RKO (cell line): Measurements from ENCODE around the gene TBC1D10B.
A peak's percentile ranks its signal among the peaks of the same experiment; 100 is the strongest.
"Not testable (repeated sequence)": the region's sequence is repeated elsewhere in the genome, so short reads cannot be mapped to it uniquely, and the experiment has no call there.

Source experiments
- DNase-seq: peaks from one replicate; pipeline ENCODE4 v3.0.0-alpha.2; 2016; ENCODE audit warnings: low spot score

The TBC1D10B gene

GRCh38 chr16:30354423-30355143, 15.7 kb downstream of the TBC1D10B start:
- peak; percentile 46 for DNase-seq

- no peak for DNase-seq
These were observed 16.7 kb downstream of the TBC1D10B start for GRCh38 chr16:30353438-30354129.

DNA sequence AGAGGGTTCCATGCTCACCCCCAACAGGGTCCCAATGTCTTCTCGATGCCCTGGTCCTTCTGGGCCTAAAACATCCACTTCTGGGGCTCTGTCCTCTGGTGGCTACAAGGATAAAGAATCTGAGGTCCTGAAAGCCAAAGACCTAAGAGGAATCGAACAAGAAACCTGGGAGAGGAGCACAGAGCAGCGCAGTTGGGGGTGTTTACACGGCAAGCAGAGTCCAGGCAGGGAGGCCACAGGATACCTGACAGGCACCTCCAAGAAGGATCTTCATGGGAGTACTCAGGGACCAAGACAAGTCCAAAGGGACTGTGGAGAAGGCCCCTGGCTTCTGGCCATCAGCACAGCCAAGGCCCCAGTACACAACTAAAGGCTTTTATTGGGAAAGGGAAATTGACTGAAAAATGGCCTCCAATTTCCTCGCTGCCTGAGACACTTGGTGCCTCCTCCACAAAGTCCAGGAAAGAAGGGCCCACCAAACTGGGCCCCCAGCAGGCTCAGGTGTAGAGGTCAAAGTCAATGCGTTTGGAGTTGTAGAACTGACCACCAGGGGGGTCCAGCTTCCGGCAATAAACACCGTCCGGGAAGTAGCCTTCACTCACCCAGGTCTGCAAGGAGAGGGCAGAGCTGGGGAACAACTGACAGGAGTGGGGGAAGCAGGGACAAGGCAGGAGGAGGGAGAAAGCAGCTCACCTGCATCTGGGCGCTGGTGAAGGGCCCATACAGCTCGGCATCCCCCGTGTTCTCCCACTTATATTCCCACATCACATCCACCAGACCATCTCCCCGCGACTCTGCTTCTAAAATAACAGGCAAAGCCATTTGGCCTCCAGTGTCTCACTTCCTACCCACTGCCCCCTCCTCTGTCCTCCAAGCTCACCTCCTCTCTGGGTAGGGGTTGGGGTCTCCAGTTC, 17.5 kb downstream of the TBC1D10B start:
- peak; percentile 25 for DNase-seq

- DNase-seq, result peak; percentile 19
These were observed 18.5 kb downstream of the TBC1D10B start for GRCh38 chr16:30351586-30352419.

DNA sequence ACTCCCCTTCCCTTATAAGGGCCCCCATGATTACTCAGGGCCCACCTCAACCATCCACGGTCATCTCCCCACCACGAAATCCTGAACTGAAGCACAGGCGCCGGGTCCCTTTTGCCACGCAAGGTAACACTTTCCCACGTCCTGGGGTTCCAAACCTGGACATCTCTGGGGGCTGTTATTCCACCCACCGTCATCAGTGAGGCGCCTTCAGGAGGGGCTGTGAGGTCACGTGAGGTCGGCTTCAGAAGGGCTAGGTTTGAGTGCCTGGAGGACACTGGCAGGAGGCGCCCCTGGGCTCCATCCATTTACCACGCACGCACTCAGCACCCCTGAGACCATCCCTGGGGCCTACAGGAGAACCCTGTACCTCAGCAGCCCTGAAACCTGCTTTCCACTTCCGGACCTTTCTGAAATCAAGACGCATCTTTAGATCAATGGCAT, 19.3 kb downstream of the TBC1D10B start:
- no peak for DNase-seq

DNA sequence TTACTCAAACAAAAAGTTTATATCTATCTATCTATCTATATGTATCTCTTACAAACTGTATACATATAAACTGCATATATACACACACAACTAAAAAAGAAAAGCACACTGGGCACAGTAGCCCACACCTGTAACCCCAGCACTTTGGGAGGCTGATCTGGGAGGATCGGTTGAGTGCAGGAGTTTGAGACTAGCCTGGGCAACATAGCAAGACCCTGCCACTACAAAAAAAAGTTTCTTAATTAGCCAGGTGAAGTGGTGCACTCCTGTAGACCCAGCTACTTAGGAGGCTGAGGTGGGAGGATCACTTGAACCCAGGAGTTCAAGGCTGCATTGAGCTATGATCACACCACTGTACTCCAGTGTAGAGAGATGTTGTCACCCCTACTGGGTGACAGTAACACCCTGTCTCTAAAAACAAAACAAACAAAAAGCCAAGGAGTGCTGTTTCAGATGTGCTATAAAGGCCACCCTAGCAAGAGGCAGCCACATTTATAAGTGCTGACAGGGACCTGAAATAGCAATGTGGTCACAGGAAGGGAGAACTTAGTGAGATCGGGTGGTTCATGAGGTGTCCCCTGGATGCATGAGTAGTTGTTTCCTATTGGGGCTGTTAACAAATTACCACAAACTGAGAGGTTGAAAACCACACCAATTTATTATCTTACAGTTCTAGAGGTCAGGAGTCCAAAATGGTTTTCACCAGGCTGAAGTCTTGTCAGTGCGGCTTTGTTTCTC, 20.0 kb downstream of the TBC1D10B start:
- no peak for DNase-seq

DNA sequence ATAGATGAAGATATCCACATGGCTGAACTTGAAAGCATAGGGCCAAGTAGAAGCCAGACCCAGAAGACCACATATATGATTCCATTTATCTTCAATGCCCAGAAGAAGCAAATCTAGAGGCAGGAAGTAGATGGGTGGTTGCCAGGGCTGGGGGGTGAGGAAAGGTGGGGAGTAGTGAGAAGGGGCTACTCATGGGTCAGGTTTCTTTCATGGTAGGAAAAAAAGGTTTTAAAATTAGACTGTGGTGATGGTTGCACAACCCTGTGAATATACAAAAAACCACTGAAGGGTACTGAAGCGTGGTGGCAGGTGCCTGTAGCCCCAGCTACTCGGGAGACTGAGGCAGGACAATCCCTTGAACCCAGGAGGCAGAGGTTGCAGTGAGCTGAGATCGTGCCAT, 20.6 kb downstream of the TBC1D10B start:
- DNase-seq, result no peak

GRCh38 chr16:30348929-30349328, 21.4 kb downstream of the TBC1D10B start:
- DNase-seq, result no peak

DNA sequence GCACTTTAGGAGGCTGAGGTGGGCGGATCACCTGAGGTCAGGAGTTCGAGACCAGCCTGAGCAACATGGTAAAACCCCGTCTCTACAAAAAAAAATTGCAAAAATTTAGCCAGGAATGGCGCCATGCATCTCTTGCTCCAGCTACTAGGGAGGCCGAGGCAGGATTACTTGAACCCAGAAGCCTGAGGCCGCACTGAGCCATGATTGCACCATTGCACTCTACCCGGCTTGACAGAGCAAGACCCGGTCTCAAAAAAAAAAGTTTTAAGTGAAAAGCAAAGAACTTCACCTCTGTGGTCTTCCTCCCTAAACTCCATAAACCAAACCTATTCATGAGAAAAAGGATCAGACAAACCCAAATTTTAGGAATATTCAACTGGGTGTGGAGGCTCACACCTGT, 22.2 kb downstream of the TBC1D10B start:
- DNase-seq, result no peak

GRCh38 chr16:30346286-30346685, 24.0 kb downstream of the TBC1D10B start:
- DNase-seq, result no peak

DNA sequence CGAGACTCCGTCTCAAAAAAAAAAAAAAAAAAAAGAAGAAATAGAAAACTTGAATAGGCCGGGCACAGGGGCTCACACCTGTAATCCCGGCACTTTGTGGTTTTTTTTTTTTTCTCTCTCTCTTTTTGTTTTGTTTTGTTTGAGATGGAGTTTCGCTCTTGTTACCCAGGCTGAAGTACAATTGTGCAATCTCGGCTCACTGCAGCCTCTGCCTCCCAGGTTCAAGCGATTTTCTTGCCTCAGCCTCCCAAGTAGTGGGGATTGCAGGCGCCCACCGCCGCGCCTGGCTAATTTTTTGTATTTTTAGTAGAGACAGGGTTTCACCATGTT, 26.8 kb downstream of the TBC1D10B start:
- not testable (repeated sequence) for DNase-seq

DNA sequence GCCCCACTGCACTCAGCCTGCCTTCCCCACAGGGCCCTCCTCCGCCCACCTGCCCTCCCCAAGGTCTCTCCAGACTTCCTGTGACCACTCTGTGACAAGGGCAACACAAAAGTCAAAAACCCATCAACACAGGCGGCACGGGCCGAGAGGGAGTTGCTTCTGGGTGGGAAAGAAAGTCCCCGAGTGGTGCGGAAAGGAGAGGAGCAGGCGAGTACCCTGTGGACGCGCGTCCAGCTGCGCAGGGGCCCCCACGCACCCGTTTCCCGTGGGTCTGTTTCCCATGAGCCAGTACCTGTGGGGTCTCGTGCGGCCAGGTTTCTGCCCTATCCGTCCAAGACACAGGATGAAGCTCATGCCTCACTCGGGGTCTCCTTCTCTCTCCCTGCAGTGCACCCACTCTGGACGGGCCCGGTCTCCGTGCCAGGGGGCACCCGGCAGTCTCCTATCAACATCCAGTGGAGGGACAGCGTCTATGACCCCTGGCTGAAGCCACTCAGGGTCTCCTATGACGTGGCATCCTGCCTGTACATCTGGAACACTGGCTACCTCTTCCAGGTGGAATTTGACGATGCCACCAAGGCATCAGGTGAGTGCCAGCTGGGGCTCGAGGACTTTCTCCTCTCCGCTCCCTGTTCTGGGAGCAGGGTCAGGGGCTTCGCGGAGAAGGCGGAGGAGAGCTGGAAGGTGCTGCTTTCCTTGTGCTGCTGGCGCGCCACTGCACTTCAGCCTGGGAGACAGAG, 27.4 kb downstream of the TBC1D10B start:
- DNase-seq, result no peak

DNA sequence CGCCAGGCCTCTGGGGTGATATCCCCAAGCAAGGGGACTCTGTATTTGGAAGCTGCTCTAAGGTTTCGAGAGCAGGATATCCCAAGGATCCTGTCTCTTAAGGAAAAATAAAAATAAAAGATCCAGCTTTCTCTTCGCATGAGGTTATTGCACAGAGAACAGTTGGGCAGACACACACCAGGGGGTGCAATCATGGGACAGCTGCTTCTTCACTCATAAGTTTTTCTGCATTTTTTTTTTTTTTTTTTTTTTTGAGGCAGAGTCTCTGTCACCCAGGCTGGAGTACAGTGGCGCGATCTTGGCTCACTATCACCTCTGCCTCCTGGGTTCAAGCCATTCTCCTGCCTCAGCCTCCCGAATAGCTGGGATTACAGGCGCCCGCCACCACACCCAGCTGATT, 28.3 kb downstream of the TBC1D10B start:
- not testable (repeated sequence) for DNase-seq

GRCh38 chr16:30340621-30341020, 29.7 kb downstream of the TBC1D10B start:
- no peak for DNase-seq

GRCh38 chr16:30338715-30339114, 31.6 kb downstream of the TBC1D10B start:
- DNase-seq, result not testable (repeated sequence)

- DNase-seq, result not testable (repeated sequence)
These were observed 32.3 kb downstream of the TBC1D10B start for GRCh38 chr16:30337964-30338357.

- peak; percentile 51 for DNase-seq
These were observed 34.5 kb downstream of the TBC1D10B start for GRCh38 chr16:30335598-30336474.

DNA sequence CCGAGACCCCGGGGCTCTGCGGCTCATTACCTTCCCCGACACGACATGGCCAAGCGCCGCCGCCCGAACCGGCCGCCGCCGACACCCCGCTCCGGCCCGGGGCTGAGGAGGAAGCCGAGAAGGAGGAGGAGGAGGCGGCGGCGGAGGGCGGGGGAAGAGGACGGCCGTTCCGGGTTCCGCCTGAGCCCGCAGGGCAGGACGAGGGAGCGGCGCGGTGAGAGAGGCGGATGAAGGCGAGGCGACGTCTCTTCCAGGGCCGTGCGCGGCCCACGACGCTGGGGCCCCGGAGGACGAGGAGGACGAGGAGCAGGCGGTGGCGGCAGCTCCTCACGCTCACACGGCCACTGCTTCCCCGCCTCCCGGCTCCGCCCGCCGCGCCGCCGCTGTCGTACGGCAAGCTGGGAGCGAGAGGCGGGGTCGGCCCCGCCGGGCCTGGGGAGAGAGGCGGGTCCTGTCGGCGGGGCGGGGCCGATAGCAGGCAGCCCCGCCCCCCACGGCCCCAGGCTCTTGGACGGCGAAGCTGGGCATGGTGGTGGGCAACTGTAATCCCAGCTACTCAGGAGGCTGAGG, 35.2 kb downstream of the TBC1D10B start:
- DNase-seq, result peak; percentile 79

- peak; percentile 73 for DNase-seq
These were observed 35.8 kb downstream of the TBC1D10B start for GRCh38 chr16:30334473-30334989.
